Medulla oblongata (tissue), 1 donor: ENCODE data around the gene OSBPL6.

Experiments
- DNase-seq: peaks from one replicate; pipeline ENCODE4 v3.0.0-alpha.2; 2015; ENCODE audit errors: extremely low spot score

The OSBPL6 gene

DNA sequence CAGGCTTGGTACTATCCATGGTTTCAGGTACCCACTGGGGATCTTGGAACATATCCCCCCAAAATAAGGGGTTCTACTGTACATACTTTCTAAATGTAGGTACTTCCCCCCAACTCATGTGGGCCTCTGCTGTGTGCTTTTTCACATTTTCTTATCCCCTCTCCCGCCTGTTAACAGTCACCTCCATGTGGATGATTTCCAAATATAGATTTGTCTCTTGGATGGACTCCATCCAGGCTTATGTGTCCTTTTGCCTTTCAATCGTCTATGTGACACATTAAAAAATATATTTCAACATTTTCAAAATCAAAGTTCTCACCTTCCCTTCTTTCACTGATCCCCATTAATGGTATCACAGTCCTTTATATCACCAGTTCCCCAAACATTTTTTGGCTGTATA, 44.4 kb downstream of the OSBPL6 start:
- no peak for DNase-seq

DNA sequence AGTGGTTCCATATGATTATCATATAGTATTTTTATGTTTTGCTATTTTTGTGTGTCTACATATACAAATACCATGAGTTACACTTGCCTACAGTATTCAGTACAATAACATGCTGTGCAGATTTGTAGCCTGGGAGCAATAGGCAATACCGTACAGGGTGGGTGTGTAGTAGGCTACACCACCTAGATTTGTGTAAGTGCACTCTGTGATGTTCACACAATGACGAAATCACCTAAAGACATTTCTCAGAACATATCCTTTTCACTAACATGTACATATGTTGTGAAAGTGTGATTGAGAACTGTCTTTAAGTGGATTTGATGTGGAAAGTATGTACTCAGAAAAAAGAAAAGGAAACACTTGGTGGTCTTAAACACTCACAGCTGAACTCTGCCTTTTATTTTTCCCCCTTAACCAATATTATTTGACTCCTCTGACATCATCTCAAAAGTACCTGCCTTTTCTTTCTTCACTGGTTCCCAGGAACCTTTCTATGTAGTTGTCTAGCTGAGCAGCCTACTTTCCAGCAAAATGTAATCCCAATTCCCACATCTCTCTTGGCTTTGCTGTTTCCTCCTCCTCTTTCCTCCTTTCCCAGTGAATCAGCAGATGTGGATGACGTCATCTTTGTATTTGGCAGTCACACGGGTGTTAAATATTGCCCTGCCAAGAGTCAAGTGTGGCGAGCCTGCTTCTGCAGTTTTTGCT, 47.7 kb downstream of the OSBPL6 start:
- DNase-seq, result peak; percentile 91

DNA sequence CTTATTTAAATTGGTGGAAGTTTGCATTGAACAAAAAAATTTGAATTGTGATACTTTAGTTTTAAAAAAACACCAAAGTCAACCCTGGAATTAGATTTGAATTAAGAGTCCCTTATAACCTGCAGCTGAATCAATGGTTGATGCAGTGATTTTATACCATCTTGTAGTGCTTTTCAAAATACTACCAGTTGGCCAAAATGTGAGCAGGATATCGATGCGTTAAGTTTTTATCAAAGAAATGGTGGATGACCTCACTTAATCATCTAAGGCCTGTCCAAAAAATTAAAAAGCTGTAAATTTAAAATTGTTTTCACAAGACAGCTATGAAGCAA, 48.2 kb downstream of the OSBPL6 start:
- no peak for DNase-seq

DNA sequence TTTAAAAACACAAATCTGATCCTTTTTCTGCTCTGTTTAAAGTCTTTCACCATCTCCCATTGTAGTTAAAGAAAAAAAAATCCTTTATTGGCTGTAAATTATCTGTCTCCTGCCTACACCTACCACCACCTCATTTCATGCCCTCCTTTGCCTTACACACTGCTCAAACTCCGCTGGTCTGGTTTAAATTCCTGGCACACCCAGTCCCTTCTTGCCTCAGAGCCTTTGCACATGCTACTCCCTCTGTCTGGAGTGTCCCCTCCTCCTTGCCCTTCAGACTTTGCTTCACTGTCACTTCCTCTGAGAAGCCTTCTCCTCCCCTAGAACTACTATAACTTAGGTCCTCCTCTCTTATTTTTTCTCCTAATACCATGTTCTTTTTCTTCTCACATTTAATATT, 49.6 kb downstream of the OSBPL6 start:
- no peak for DNase-seq

DNA sequence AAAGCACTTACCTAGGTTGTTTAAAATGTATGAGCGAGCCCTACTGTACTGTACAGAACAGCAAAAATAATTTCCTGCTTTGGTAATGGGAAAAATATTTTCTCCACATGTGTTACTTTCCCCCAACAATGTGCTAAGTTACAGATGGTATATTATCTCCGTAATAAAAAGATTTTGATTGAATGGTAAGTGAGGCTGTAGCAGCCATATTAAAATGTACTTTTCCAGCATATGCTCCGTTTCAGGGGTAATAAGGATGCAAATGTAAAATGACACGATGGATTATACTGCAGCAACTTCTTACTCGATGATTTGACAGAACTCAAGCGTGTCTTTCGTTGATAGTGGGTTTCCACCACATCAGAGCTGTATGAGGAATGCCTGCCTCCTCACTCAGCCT, 50.5 kb downstream of the OSBPL6 start:
- no peak for DNase-seq

DNA sequence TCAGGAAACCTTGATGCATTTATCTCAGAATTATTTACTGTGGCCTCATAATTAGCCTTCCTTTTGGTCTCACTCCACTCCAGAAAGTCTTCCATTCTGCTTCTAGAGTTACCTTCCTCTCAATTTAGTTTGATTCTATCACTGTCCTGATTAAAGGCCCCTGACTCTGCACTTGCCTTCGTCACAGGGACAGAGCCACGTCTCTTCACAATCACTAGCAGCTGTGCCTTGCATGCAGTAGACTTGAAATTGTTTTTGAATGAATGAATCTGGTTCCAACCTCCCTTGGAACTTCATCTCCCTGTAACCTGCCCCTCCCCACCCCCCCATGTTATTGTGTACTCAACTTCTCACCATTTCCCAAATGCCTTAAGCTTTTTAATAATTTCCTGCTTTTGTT, 52.4 kb downstream of the OSBPL6 start:
- no peak for DNase-seq

DNA sequence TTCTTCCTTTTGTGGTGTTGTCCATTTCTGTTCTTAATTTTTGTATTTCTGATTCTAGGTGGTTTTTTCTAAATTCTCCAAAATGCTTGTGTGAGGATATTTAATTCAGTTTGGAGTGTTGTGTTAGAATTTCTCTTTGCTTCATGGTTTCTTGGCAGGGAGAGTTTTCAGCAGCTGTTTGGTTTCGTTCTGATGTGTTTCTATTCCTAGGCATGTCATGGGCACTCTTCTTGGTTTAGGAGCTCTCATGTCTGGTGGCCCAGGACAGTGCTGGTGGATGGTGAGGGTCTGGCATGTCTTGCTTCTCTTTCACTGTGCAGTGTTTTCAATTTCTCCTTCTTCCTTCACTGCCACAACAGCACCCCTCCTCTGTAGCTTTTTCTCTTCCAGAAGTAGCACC, 52.9 kb downstream of the OSBPL6 start:
- DNase-seq, result no peak

DNA sequence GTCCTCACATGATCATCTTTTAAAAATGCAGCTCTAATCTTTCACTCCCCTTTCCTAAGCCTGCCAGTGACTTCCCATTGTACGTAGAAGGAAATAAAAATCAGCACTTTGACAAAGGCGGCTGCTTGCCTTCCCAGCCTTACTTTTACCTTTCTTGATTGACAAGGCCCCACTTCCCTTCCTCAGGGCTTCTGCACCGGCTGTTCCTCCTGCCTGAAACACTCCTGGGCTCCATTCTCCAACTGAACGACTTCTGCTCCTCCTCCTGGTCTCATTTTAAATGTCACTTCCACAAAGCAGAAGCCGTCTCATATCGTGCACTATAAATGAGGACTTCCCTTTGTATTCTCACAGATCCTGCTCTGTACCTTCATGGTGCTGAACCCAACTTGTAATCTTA, 56.1 kb downstream of the OSBPL6 start:
- peak; percentile 55 for DNase-seq

DNA sequence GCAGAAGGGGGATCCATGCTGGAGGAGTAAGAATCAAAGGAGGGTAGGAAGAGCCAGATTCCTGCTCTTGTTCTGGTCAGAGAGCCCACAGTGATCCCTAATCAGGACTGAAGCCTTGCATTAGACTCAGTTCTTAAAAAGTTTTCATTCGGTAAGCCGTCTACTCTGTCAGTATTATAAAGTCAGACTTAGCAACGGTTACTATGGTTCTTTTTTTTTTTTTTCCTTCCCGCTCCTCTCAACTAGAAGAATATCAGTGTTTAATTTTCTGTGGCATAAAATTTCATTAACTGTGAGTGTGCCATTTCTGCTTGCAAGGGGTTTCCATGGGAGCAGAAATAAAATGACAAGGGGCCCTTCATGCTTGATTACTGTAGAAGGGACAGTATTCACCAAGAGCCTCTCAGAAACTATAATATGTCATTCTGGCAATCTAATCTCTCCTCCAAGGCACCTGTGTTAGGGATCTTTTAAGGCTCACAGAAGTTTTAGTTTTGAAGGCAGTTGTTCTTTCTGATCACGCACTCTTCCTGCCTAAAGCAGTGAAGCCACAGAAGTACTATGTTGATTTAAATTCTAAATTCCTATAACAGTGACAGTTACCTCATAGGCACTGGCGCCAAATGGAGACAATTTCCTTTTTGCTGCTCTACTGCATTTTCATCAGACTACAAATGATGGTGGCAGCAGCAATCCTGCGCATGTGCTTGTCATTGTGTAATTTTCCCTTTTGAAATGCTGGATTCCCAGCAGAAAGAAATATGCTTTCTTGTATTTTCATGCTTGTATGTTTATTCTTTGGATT, 57.0 kb downstream of the OSBPL6 start:
- DNase-seq, result no peak

DNA sequence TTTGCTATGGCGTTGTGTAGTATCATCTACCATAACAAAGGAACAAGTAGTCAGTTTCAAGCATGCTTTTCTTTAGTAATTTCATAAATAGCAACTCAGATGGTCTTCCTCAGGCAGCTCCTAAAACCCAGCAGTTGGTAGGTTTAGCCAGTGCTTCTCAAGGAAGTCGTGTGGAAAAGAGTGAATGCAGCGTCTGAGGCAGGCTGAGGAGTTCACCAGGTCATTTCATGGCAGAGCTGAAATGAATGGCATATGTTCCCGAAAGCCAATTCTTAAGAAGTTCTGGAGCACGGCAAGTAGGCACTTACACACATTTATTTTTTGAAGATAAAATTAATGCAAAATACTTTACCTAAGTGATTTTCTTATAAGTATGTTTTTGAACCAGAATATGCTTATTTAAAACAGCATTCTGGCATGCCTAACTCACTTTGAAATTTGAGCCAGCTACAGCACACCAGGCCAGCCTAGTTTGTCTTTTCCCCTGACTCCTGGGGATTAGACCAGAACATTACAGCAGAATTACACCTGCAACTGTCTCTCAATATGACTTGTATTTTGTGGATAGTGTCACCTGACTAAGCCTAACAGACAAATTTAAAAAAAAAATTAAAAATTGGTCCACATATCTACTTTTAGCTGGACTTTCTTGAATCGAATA, 62.2 kb downstream of the OSBPL6 start:
- no peak for DNase-seq

DNA sequence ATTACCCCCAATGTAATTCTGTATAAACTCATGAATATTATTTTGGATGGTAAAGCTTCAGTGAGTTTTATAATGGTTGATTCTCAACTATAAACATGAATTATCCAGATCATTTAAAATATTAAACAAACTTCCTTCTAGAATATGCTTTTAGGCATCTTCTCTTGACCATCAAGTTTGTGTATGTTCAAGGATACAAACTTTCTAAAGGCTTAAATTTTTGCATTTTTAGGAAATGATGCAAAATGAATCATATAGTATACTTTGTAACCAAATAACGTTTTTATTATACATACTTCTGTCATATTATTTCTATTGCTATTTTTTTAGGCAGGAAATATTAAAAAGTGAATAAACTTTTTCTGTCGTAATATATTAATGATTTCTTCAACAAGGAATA, 62.8 kb downstream of the OSBPL6 start:
- DNase-seq, result no peak

DNA sequence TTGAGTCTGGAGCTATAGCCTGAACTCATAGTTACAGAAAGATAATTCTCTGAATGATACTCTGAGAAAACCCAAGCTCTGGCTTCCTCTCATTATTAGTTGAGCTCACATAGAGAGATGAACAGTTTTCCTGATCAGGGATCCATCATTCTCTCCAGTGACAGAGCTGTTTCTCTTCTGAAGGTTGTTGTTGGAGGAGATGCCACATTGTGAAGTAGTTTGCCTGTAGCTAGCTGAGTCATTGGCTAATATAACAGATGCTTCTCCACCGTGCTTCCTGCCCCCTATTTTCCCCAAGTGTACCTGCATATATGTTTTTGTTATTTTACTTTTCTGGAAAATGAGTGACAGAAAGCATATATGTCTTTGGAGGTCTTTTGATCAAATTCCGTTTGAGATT, 64.6 kb downstream of the OSBPL6 start:
- DNase-seq, result no peak

DNA sequence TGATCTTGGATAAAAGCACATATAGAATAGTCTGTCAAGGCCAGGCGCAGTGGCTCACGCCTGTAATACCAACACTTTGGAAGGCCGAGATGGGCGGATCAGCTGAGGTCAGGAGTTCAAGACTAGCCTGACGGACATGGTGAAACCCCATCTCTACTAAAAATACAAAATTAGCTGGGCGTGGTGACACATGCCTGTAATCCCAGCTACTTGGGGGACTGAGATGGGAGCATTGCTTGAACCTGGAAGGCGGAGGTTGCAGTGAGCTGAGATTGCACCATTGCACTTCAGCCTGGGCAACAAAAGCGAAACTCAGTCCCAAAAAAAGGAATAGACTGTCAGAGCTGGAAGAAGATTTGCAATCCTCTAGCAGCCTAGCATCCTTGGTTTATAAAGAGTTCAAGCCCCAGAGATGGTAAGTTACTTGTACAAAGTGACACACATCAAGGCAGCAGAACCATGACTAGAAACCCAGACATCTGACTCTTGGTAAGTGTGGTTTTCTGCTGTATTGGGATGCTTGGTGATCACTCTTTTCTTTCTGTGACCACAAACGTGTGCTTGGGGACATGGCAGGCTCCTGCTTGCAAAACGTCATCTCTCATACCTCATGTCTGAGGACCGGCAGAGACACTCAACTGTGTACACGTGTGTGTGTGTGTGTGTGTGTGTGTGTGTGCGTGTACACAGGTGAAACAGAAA, 69.0 kb downstream of the OSBPL6 start:
- DNase-seq, result no peak

DNA sequence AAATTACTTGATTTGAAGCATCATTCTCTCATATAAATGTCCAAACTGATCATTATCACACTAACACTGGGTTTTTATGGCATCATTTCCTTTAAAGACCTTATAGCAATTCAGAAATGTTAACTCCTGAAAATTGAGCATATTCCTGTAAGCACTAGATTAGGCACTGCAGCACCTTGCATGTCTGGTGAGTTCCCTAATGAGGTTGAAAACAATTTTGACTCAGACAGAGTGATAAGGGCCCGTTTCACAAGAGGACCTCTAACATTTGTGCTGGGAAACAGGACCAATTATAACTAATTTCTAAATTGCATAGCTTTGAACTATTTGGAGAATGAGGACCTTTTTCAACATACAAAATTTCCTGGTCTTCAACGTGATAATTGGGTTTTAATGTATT, 69.9 kb downstream of the OSBPL6 start:
- DNase-seq, result no peak

DNA sequence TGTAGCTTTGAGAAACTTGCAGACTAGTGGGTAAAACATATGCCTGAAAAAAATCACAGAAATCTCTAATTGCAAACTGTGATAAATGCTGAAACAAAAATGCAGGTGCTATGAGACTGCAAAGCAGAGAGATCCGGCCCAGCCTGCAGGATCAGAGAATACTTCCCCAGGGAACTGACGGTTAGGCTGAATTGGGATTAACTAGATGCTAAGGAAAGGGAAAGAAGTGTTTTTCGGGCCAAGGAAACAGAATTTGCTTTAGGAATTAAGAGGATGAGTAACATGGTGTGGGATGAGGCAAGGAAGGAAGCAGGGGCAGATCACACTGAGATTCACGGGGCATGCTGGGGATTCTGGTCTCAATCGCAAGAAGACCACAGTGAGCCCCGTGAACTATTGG, 71.5 kb downstream of the OSBPL6 start:
- no peak for DNase-seq

DNA sequence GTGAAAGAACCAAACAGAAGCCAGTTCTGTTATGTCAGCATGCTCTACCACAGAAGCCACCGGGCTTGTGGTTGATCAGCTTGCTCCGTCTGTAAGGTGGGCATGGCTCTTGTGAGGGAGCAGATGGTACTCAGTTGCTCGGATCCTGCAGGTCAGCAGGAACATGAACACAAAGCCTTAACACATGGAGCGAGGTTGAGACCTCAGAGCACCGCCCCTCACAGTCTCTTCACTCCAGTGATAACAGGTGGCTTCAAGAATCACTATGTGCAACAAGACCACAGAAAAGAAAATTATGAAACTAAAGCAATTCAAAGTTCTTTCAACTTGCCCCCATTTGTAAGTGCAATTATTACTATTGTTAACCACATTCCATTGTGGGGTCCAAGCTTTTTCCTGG, 72.1 kb downstream of the OSBPL6 start:
- DNase-seq, result no peak

DNA sequence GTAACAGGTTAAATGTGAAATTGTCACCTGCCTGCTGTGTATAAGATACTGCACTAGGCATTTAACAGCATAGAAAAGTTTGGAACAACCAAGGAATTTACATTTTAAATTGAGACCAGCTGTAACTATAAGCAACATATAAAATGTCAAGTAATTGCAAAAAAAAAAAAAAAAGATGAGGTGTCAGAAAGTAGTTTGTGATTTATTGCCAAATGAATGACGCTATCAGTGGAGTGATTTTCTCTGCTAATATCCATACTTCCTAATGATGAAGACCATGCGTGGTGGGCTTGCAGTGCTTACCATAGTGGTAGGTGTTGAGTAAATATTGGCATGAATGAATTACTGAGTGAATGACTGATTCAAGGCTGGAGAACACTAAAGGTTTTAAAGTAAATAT, 73.3 kb downstream of the OSBPL6 start:
- DNase-seq, result no peak

DNA sequence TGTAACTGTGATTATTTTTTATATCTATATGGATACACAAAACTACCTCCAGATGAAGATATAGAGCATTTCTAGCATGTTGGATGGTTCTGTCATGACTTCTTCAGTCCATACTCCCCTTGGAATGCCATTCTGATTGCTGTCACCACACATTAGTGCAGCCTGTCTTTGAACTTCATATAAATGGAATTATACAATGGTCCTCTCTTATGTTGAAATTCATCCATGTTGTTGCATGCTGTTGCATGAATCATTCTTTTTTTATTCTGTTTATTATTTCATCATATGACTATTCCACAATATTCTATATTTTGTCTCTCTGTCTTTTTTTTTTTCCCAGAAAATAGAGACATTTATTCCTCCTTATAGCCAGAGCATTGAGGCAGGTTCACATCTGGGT, 74.1 kb downstream of the OSBPL6 start:
- no peak for DNase-seq

DNA sequence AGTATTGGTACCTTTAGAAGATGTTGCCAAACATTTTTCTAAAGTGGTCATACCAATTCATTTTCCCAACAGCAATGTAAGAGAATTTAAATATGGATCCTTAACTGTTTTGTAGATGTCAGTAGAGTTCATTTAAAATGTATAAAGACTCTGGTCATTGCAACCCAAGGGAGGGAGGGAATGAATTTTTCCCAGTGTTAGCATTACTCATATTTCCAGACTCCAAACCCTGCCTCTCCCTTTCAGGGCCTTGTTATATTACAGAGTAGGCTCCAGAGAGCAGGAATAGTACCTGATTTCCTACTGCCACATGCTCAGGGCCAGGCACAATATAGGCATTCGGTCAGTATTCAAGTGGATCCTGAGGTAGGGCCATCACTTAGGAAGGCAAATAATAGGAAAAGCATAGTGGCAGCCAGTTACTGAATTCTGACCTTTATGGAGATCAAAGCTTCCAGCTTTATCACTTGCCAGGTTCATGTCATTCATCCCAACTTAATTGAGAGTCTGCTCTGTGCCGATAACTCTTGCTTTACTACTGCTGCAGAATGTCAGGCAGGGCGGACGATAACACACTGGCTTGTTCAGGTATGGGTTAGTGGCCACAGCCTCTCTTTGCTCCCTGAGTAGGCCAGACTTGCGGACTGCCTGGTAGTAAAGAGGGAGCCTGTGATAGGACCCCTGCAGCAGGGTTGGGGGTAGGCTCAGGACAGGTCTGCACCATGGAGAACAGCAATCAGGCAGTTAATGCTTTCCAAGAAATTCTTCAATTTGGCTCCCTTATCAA, 75.3 kb downstream of the OSBPL6 start:
- DNase-seq, result no peak

DNA sequence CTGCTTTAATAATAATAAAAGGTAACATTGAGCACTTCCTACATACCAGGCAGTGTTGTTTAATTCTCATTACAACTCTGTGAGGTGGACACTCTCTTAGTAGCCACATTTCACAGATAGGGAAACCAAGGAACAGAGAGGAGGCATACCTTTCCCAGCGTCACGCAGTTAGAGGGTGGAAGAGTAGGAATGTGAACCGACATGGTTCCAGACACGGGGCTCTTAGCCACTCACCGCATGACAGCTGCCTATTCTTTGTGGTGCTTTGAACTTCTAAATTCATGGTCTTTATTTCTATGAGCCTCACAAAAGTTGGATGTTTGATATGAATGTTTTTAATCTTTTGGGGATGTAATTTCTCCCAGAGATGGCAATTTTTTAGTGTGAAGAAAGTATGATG, 76.0 kb downstream of the OSBPL6 start:
- no peak for DNase-seq

DNA sequence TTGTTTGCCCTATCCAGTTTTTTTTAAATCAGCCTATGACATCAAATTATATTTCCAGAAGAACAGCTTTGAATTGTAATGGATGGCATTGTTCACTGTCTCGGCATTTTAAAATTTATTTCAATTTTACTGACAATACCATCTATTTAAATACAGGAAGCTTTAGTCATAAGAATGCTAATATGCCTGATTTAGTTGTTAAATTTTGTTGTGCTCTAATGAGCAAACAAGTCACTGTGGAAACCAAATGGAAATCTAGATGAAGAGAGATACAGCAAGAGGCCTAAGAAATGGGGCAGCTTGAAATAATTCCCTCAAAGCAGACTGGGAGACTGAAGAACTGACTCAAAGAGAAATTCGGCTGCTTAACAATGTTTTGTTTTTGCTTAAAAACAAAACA, 76.8 kb downstream of the OSBPL6 start:
- no peak for DNase-seq
